Measurements from ENCODE around the gene BAIAP3. TPM values are rescaled to one million over a fixed set of nuclear protein-coding genes. Genes with fewer than 3 reads are reported as not detected.

Gene BAIAP3
- polyA plus RNA-seq, 1 donor from 2014 or later = 65.2 TPM

- no peak for TF ChIP-seq SMC3 (conservative IDR thresholded peaks at IDR 0.05; ENCODE audit: poor library complexity)
- TF ChIP-seq POLR2AphosphoS5 (IDR thresholded peaks at IDR 0.05) = no peak
- no peak for TF ChIP-seq RAD21 (conservative IDR thresholded peaks at IDR 0.05)
- no peak for TF ChIP-seq EZH2 (IDR thresholded peaks at IDR 0.05; ENCODE audit: borderline replicate concordance, insufficient read depth, low read length, poor library complexity, severe bottlenecking)
- no peak overlapping the region for H3K27ac ChIP-seq (ENCODE audit: low read length)
Observed at GRCh38 chr16:1325261-1325660, 8.2 kb upstream of the BAIAP3 start.

GRCh38 chr16:1325673-1326371 is 7.6 kb upstream of the BAIAP3 start:
- Histone ChIP-seq H3K9me2 (ENCODE audit: insufficient read depth, low read length) (no peaks in the 10 kb centered on the region), H4K20me1 (ENCODE audit: insufficient read depth) (no peaks in the 10 kb centered on the region), H3K4me3 (ENCODE audit: low read length) (no peak overlapping the region), H3K36me3 (ENCODE audit: insufficient read depth, low read length) (no peaks in the 10 kb centered on the region), H3F3A (ENCODE audit: insufficient read depth, low read length, poor library complexity, severe bottlenecking) (no peaks in the 10 kb centered on the region), H2AFZ (ENCODE audit: low read depth, low read length) (no peak overlapping the region), H3K79me2 (replicated peaks; ENCODE audit: insufficient read depth, low read length) (no peaks in the 10 kb centered on the region), H3K27me3 (ENCODE audit: insufficient read depth, low read depth, low read length) (no peaks in the 10 kb centered on the region), H3K9me3 (ENCODE audit: low read length) (no peaks in the 10 kb centered on the region), H3K27ac (ENCODE audit: low read length) (no peak overlapping the region), H3K4me2 (ENCODE audit: low read length) (no peak overlapping the region), H3K9ac (ENCODE audit: low read length) (no peak overlapping the region)
- no peak for TF ChIP-seq CTCF (IDR thresholded peaks at IDR 0.05; ENCODE audit: poor library complexity, severe bottlenecking)
- TF ChIP-seq REST (IDR thresholded peaks at IDR 0.05; ENCODE audit: borderline replicate concordance) = no peak
- no peak for TF ChIP-seq TAF1 (IDR thresholded peaks at IDR 0.05; ENCODE audit: low read depth)
- TF ChIP-seq POLR2AphosphoS5 (IDR thresholded peaks at IDR 0.05) = no peak
- TF ChIP-seq EZH2 (IDR thresholded peaks at IDR 0.05; ENCODE audit: borderline replicate concordance, insufficient read depth, low read length, poor library complexity, severe bottlenecking) = no peak
- TF ChIP-seq EP300 (conservative IDR thresholded peaks at IDR 0.05; ENCODE audit: poor library complexity, severe bottlenecking) = no peak
- no peak for TF ChIP-seq MXI1 (conservative IDR thresholded peaks at IDR 0.05; ENCODE audit: poor library complexity, severe bottlenecking)
- no peak for TF ChIP-seq SMC3 (conservative IDR thresholded peaks at IDR 0.05; ENCODE audit: poor library complexity)
- no peak for TF ChIP-seq RAD21 (conservative IDR thresholded peaks at IDR 0.05)

More at GRCh38 chr16:1325261-1325660, 8.2 kb upstream of the BAIAP3 start:
- Histone ChIP-seq H3K4me3 (ENCODE audit: low read length) (no peak overlapping the region), H3K4me2 (ENCODE audit: low read length) (no peak overlapping the region), H3F3A (ENCODE audit: insufficient read depth, low read length, poor library complexity, severe bottlenecking) (no peaks in the 10 kb centered on the region), H3K27me3 (ENCODE audit: insufficient read depth, low read depth, low read length) (no peaks in the 10 kb centered on the region), H3K9me2 (ENCODE audit: insufficient read depth, low read length) (no peaks in the 10 kb centered on the region), H3K9ac (ENCODE audit: low read length) (no peak overlapping the region), H4K20me1 (ENCODE audit: insufficient read depth) (no peaks in the 10 kb centered on the region), H3K36me3 (ENCODE audit: insufficient read depth, low read length) (no peaks in the 10 kb centered on the region), H3K9me3 (ENCODE audit: low read length) (no peaks in the 10 kb centered on the region), H3K79me2 (replicated peaks; ENCODE audit: insufficient read depth, low read length) (no peaks in the 10 kb centered on the region), H2AFZ (ENCODE audit: low read depth, low read length) (no peak overlapping the region)

All from neural cell (in vitro differentiated cells).